Endodermal cell (in vitro differentiated cells): ENCODE data around the gene AKT3. TPM values are rescaled to one million over a fixed set of nuclear protein-coding genes. Genes with fewer than 3 reads are reported as not detected.
"Not testable (repeated sequence)": the region's sequence is repeated elsewhere in the genome, so short reads cannot be mapped to it uniquely, and the experiment has no call there.

ENCODE experiments used
- DNase-seq: peaks from one replicate; pipeline ENCODE4 v3.0.0-alpha.2; 2017
- H3K27ac ChIP-seq: 2 replicates; pipeline ENCODE4 v1.5.1; 2013; ENCODE audit warnings: mild to moderate bottlenecking, low read depth, low read length, moderate library complexity
- H3K27me3 ChIP-seq: 2 replicates; pipeline ENCODE4 v1.6.1; 2013; ENCODE audit warnings: mild to moderate bottlenecking, low read length, moderate library complexity; ENCODE audit not compliant: insufficient read depth, control insufficient read depth, poor library complexity, severe bottlenecking
- H3K36me3 ChIP-seq: 2 replicates; pipeline ENCODE4 v1.7.0; 2013; ENCODE audit warnings: mild to moderate bottlenecking, low read length, moderate library complexity; ENCODE audit not compliant: control insufficient read depth, insufficient read depth
- H3K4me1 ChIP-seq: one replicate; pipeline ENCODE4 v1.7.0; 2013; ENCODE audit warnings: low read length; ENCODE audit not compliant: control insufficient read depth, insufficient read depth
- H3K4me3 ChIP-seq: 2 replicates; pipeline ENCODE4 v1.5.1; 2013; ENCODE audit warnings: mild to moderate bottlenecking, low read length, moderate library complexity
- H3K9ac ChIP-seq: 2 replicates; pipeline ENCODE4 v1.6.1; 2013; ENCODE audit warnings: mild to moderate bottlenecking, low read length, moderate library complexity; ENCODE audit not compliant: poor library complexity, severe bottlenecking; ENCODE audit errors: extremely low read depth
- H3K9me3 ChIP-seq: 2 replicates; pipeline ENCODE4 v1.6.1; 2013; ENCODE audit warnings: mild to moderate bottlenecking, low read length, moderate library complexity; ENCODE audit not compliant: control insufficient read depth
- H3K27ac Mint-ChIP-seq: 2 replicates; pipeline ENCODE4 v1.8.0; 2020; ENCODE audit warnings: mixed read lengths
- H3K27me3 Mint-ChIP-seq: 2 replicates; pipeline ENCODE4 v1.8.0; 2021; ENCODE audit warnings: mild to moderate bottlenecking, mixed read lengths; ENCODE audit not compliant: insufficient read depth
- H3K36me3 Mint-ChIP-seq: 2 replicates; pipeline ENCODE4 v1.8.0; 2020; ENCODE audit warnings: low read depth, mixed read lengths
- H3K4me1 Mint-ChIP-seq: 2 replicates; pipeline ENCODE4 v1.8.0; 2020; ENCODE audit warnings: mixed read lengths
- H3K4me3 Mint-ChIP-seq: 2 replicates; pipeline ENCODE4 v1.8.0; 2020; ENCODE audit warnings: mild to moderate bottlenecking, moderate library complexity, mixed read lengths
- H3K9me3 Mint-ChIP-seq: 2 replicates; pipeline ENCODE4 v1.8.0; 2020; ENCODE audit warnings: mild to moderate bottlenecking, mixed read lengths
- WGBS, 2 experiments: methylation state at CpG; one replicate each; pipeline versions ENCODE4 v1.1.5 to v1.1.7; 2013; ENCODE audit warnings: missing lambda C conversion rate in 2 of 2, mixed read lengths in 1 of 2; ENCODE audit not compliant: insufficient coverage in 1 of 2, insufficient read length in 1 of 2; 5-methylcytosine and 5-hydroxymethylcytosine counted together
- total RNA-seq, 2 donors: library from RNA; stranded (reverse); fragmentation: NEBNext Ultra II Directional in 1 of 2; extraction: Animal tissue kit (Norgen Biotek cat#: 25700) in 1 of 2; gene quantifications; 2 replicates in 1 of 2; 3 replicates in 1 of 2; pipeline ENCODE4 v1.2.1, GENCODE V29; 2021
- TF ChIP-seq, protein P1 (sequence below): fragments of 200-600 bp; sonication (generic); conservative IDR thresholded peaks from 2 replicates; pipeline ENCODE4 v1.5.0; 2021; ENCODE audit warnings: antibody characterized with exemption, mild to moderate bottlenecking

Gene AKT3
- total RNA-seq, 2 donors from 2014 or later: 38.2 to 49.1 TPM

DNA sequence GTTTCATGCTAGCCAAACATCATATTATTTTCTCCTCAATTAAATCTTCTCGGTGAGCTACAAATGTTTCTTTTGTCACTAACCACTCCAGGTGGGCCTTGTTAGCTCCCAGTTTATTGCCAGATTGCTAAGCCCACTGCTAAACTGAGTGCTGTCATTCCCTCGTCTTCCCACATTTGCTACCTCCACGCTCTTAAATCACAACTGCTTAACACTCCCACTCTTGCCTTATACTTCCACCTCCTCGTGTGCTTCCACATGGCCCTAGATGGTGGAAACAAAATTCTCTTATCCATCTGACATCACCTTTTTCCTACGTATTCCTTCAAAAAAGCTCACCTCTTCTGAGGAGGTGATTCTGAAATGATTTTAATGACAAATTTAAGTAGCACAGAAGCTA lies 34.6 kb upstream of the AKT3 start:
- H3K9me3 ChIP-seq: no peaks in the 10 kb centered on the region
- H3K4me3 ChIP-seq: no peak overlapping the region
- Mint-ChIP-seq H3K9me3 (no peaks in the 10 kb centered on the region), H3K27me3 (no peaks in the 10 kb centered on the region), H3K4me3 (no peak overlapping the region), H3K36me3 (no peaks in the 10 kb centered on the region), H3K27ac (no peak overlapping the region), H3K4me1 (no peaks in the 10 kb centered on the region)
- WGBS, 2 experiments: 87 to 100% methylated on average over 3 to 5 of the region's 5 CpGs
- H3K27me3 ChIP-seq: no peaks in the 10 kb centered on the region
- H3K4me1 ChIP-seq: no peaks in the 10 kb centered on the region
- H3K36me3 ChIP-seq: no peaks in the 10 kb centered on the region
- H3K9ac ChIP-seq: no peak overlapping the region
- TF ChIP-seq, protein P1, sequence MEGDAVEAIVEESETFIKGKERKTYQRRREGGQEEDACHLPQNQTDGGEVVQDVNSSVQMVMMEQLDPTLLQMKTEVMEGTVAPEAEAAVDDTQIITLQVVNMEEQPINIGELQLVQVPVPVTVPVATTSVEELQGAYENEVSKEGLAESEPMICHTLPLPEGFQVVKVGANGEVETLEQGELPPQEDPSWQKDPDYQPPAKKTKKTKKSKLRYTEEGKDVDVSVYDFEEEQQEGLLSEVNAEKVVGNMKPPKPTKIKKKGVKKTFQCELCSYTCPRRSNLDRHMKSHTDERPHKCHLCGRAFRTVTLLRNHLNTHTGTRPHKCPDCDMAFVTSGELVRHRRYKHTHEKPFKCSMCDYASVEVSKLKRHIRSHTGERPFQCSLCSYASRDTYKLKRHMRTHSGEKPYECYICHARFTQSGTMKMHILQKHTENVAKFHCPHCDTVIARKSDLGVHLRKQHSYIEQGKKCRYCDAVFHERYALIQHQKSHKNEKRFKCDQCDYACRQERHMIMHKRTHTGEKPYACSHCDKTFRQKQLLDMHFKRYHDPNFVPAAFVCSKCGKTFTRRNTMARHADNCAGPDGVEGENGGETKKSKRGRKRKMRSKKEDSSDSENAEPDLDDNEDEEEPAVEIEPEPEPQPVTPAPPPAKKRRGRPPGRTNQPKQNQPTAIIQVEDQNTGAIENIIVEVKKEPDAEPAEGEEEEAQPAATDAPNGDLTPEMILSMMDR: no peak
- no peak for DNase-seq
- no peak overlapping the region for H3K27ac ChIP-seq

DNA sequence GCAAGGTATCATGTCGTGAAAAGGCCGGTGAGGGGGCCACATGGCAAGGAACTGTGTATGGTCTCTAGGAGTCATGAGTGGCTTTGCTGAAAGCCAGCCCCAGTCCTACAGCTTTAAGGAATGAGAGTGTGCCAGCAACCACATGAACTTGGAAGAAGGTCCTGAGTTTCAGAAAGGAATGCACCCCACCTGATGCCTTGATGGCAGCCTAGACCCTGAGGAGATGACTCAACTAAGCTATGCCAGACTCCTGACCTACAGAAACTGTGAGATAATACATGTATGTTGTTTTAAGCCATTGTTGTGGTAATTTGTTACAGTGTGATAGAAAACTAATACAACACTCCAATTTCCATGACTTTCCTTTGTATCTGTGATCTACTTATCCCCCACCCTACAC lies 33.5 kb upstream of the AKT3 start:
- H3K27ac ChIP-seq: no peak overlapping the region
- no peaks in the 10 kb centered on the region for H3K27me3 Mint-ChIP-seq
- 93 to 100% methylated on average over 2 of the region's 2 CpGs for WGBS, 2 experiments
- DNase-seq: no peak
- no peak overlapping the region for H3K27ac Mint-ChIP-seq
- no peaks in the 10 kb centered on the region for H3K9me3 ChIP-seq
- H3K27me3 ChIP-seq: no peaks in the 10 kb centered on the region
- H3K9me3 Mint-ChIP-seq: no peaks in the 10 kb centered on the region
- TF ChIP-seq, protein P1: no peak
- no peak overlapping the region for H3K9ac ChIP-seq
- no peaks in the 10 kb centered on the region for H3K4me1 Mint-ChIP-seq
- no peaks in the 10 kb centered on the region for H3K36me3 Mint-ChIP-seq
- no peaks in the 10 kb centered on the region for H3K4me1 ChIP-seq
- no peak overlapping the region for H3K4me3 ChIP-seq
- no peak overlapping the region for H3K4me3 Mint-ChIP-seq
- no peaks in the 10 kb centered on the region for H3K36me3 ChIP-seq

DNA sequence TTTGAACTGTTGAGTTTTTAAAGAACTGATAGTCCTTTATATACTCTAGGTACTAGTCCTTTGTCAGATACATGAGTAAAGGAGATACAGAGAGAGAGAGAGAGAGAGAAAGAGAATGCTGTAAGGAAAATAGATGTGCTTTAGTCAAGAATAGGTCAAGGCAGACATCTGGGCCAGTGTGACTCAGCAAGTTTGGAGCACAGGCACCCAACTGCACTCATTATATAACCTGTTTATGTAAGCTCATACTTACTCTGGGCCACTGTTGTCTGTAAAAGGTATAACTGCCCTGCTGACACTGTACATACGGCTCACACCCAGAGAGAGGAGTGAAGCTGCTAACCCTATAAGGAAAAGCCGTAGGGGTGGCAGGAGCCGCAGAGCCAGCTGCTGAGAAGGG lies 32.2 kb upstream of the AKT3 start:
- no peak for DNase-seq
- Histone ChIP-seq H3K9ac (no peak overlapping the region), H3K27me3 (no peaks in the 10 kb centered on the region), H3K4me1 (no peaks in the 10 kb centered on the region), H3K4me3 (no peak overlapping the region), H3K27ac (no peak overlapping the region), H3K36me3 (no peaks in the 10 kb centered on the region), H3K9me3 (no peaks in the 10 kb centered on the region)
- Mint-ChIP-seq H3K27ac (no peak overlapping the region), H3K4me1 (no peaks in the 10 kb centered on the region), H3K36me3 (no peaks in the 10 kb centered on the region), H3K9me3 (no peaks in the 10 kb centered on the region), H3K4me3 (no peak overlapping the region), H3K27me3 (no peaks in the 10 kb centered on the region)
- WGBS, 2 experiments: 96 to 98% methylated on average over 3 of the region's 3 CpGs
- TF ChIP-seq, protein P1: no peak

DNA sequence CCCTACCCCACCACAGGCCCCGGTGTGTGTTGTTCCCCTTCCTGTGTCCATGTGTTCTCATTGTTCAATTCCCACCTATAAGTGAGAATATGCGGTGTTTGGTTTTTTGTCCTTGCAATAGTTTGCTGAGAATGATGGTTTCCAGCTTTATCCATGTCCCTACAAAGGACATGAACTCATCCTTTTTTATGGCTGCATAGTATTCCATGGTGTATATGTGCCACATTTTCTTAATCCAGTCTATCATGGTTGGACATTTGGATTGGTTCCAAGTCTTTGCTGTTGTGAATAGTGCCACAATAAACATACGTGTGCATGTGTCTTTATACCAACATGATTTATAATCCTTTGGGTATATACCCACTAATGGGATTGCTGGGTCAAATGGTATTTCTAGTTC lies 27.0 kb upstream of the AKT3 start:
- not testable (repeated sequence) for H3K36me3 Mint-ChIP-seq

More for the DNA sequence above, 27.0 kb upstream of the AKT3 start:
- not testable (repeated sequence) for H3K27me3 Mint-ChIP-seq, H3K4me1 Mint-ChIP-seq, H3K4me3 ChIP-seq, H3K4me3 Mint-ChIP-seq, H3K9ac ChIP-seq, H3K4me1 ChIP-seq, H3K36me3 ChIP-seq, H3K27ac ChIP-seq, H3K27me3 ChIP-seq, H3K9me3 Mint-ChIP-seq, DNase-seq, H3K9me3 ChIP-seq, H3K27ac Mint-ChIP-seq
- WGBS, 2 experiments: 95% methylated on average over 2 of the region's 3 CpGs; no CpG with 5 or more reads in 1 of the 2 experiments
